IPS-NIHi7 (cell line): ENCODE measurements around the gene PNKD.
A peak's percentile ranks its signal among the peaks of the same experiment; 100 is the strongest.
"Not testable (repeated sequence)": the region's sequence is repeated elsewhere in the genome, so short reads cannot be mapped to it uniquely, and the experiment has no call there.

Experiments
- DNase-seq: peaks from one replicate; pipeline ENCODE4 v3.0.0; 2012; ENCODE audit warnings: mixed read lengths; ENCODE audit errors: extremely low spot score

PNKD gene

DNA sequence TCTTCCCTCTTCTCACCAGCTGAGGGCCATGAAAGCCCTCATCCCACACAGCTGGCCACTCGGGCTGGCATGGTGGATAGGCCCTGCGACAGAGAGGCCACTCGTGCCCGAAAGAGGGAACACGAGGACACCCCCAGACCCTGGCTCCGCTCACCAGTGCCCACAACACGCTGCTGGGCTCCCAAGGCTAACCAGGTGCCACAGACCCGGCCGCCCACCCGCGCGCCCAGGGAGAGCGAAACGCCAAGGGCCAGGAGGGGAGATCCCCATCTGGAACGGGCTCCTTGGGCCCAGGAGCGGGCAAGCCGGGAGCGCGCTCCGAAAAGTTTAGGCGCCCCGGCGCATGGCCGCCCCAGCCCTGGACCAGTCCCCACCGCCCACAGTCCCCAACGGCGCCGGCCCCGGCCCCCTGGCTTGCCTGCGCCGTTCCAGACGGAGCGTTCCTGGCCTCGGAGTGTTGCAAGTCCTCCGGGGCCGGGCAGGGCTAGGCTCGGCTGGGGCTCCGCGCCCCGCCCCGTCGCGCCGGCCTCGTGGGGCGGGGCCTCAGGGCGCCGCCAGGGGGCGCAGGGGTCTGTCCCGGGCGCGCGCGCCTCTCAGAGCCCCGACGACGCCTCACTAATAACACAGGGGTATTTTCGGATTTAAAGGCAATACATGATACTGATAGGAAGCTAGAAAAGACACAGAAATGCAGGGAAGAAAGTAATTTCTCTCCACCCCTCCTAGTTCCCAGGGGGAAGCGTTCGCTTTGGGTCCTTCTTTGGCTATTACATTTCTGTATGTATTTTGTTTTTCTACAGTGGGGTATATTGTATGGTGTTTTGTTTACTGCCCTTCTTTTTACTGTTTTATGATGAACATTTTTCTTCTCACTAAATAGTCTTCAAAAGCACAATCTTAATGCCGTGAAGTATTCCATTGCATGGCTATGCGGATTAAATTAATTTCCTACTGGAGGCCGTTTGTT, 22.0 kb downstream of the PNKD start, which contains the start of gene TMBIM1:
TSS of gene TMBIM1 (minus strand) at position 456 of the 967 bp plus-strand sequence. CDS start 10,362 bp downstream, outside the sequence.
- peak; percentile 94 for DNase-seq

DNA sequence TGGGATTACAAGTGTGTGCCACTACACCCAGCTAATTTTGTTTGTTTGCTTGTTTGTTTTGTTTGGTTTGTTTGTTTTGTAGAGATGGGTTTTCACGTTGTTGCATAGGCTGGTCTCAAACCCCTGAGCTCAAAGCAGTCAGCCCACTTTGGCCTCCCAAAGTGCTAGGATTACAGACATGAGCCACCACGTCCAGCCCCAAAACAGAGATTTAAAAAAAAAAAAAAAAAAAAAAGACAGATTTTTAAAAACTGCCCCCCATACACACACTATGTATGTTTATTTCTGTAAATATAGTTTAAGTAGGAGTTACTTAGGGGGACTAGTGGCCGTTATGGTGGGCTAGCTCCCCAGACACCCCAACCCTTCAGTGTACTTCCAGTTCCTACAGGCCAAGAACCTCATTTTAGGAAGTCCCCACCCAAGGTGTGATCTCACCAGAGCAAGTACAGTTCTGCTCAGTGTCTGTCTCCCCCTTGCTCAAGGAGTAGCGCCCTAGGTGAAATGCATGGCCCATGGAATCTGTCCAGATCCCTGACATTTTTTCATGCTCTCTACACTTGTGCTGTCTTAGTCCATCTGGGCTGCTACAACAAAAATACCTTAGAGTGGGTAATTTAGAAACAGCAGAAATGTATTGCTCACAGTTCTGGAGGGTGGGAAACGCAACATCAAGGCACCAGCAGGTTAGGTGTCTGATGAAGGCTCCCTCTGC, 23.6 kb downstream of the PNKD start:
- no peak for DNase-seq

DNA sequence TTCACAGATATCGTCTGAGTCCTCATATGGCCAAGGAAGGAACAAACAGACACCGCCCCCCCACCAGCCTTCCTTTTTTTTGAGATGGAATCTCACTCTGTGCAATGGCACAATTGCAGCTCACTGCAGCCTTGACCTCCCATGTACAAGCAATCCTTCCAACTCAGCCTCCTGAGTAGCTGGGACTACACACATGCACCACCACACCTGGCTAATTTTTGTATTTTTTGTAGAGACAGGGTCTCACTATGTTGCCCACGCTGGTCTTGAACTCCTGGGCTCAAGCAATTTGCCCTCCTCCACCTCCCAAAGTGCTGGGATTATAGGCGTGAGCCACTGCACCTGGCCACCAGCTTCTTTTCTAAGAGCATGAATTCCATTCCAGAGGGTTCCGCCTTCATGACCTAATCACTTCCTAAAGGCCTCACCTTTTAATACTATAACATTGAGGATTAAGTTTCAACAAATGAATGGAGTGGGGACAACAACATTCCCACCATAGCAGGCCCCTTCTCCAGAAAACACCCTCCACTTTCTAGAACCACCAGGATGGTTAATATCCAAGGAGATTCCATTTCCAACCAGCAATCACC, 24.2 kb downstream of the PNKD start:
- DNase-seq: no peak

DNA sequence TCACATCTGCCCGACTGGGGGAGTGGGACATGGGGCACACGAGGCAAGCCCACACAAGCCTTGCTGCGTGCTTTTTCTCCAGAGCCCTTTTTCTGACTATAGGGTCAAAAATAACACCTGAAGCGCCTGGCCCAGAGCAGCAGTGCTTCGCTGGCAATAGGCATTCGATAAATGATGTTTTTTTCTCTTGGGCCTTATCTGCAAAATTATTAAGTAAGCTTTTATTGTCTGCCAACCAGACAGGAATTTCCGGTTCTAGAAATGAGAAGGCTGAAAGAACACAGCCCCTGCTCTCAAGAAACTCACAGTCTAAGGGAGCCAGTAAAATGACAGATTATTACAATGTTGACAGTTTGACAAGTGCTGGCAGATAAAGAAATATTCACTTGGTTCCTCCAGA, 24.7 kb downstream of the PNKD start:
- DNase-seq: no peak

DNA sequence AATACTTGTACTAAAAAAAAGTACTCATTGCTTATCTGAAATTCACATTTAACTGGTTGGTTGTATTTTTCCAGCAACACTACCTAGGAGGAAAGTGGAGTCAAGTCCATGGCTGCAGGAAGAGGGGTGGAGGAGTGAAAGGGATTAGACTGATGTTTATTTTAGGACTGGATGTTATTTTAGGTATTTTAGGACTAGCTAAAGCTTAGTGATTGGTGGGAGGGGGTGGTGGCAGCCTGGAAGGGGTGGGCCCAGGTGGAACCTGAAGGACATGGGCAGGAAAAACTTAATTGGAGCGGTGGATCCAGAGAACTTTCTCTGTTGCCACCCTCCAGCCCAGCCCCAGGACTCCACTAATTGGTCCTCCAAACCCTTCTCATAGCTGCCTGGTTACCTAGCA, 25.9 kb downstream of the PNKD start:
- DNase-seq: no peak

DNA sequence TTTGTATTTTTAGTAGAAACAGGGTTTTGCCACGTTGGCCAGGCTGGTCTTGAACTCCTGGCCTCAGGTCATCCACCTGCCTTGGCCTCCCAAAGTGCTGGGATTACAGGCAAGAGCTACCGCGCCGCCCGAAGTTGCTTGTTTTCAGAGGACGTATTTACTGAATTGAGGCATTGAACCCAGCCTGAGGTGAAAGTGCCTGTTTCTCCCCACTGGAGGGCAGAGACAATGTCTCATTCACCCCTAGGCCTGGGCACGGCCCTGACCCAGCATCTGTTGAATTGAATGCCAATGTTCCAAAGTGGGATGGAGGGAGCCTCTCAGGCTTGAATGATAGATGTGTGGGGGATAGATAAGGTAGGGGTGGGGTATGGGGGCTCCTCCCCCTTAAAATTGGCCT, 26.5 kb downstream of the PNKD start:
- no peak for DNase-seq

DNA sequence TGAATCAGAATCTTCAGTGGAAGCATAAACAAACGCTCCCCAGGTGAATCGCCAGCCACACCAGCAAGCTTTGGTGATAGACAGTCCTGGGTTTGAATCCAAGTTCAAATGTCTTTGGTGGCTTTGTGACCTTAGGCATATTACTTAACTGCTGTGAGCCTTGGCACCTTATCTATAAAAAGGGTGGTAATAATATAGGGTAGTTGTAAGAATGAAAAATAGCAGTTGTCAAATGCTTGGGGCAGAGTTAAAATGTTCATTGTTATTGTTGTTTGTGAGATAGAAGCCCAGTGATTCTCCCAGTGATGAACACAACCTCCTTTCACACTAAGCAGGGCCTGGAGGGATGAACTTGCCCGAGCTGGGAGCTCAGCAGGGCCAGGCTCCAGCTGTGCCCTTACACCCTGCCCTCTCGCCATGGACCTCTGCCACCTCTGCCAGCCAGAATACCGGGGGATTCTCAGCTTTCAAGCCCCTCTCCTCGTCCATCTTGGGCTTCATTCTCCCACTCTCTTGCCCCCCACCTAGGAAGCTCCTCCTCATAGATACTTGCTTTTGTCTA, 28.1 kb downstream of the PNKD start:
- no peak for DNase-seq

DNA sequence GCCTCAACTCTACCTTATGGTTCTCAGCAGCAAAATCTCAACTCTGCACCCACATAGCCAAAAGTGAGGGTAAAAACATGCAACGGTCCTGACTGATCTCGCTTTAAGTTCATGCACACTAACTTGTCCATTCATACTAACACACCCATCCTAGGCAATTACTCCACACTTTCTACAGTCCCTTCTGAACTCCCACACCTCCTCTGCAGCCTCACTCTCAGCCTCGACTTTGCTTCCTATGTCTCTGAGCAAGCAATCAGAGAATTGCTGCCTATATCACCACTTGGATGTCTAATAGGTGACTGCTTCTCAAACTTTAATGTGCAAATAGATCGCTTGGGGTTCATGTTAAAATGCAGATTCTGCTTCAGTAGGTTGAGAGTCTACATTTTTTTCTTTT, 29.8 kb downstream of the PNKD start:
- DNase-seq: no peak

DNA sequence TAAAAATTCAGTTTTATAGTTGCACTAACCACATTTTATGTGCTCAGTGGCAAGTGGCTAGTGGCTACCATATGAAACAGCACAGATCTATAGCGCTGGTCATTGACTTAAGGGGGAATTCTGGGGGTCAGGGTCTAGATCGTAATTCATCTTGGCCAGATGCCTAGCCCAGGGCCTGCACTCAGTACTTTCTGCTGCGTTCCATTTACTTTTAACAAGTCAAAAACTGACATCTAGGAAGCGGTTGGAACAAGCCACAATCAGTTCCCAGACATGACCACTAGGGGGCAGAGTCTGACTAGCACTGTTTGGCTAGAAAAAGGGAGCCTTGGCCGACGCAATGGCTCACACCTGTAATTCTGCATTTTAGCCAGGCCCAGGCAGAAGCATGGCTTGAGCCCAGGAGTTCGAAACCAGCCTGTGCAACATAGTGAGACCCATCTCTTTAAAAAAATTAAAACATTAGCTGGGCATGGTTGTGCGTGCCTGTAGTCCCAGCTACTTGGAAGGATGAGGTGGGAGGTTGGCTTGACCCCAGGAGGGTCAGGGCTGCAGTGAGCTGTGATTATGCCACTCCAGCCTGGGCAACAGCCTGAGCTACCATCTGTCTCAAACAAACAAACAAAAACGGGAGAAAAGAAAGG, 31.0 kb downstream of the PNKD start:
- DNase-seq: peak; percentile 77

DNA sequence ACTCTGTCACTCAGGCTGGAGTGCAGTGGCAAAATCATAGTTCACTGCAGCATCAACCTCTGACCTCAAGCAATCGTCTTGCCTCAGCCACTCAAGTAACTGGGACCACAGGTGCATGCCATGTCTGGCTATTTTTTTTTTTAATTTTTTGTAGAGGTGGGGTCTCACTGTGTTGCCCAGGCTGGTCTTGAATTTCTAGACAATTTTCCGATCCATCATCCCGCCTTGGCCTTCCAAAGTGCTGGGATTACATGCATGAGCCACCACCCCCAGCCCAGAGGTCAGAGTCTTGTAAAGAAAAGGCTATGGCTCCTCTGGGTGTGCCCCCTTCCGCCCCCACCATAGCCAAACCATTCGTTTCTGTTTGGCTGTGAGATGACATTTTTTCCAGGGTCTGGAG, 35.1 kb downstream of the PNKD start:
- no peak for DNase-seq

DNA sequence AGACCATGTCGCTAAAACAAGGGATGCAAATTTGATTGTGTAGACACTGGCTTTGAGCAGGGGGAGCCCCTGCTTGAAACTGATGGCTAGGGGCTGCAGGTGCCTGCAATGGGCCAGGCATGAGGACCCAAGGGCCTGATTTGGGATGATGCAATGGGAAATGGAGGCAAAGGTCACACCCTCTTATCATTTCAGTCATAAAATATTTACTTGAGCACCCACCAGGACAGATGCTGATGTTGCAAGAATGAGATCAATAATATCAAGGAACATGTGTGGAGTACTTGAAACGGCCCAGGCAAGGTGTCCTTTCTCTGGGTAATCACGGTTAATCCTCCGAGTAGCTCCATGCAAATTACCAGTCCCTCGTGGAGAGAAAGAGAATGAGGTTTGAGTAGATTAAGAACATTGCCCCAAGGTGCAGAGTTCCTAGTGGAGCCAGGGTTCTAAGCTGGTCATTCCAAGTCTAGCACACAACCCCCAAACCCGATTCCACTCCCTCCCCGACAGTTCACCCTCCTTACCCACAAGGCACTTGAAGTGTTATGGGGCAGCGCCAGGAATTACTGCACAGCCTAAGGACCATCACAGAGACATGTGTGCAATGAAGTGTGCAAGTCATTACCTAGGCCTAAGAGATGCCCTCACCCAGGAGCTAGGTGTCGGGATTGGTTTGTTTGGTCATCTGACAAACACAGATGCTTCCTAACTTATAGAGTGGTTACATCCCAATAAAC, 36.0 kb downstream of the PNKD start:
- no peak for DNase-seq

DNA sequence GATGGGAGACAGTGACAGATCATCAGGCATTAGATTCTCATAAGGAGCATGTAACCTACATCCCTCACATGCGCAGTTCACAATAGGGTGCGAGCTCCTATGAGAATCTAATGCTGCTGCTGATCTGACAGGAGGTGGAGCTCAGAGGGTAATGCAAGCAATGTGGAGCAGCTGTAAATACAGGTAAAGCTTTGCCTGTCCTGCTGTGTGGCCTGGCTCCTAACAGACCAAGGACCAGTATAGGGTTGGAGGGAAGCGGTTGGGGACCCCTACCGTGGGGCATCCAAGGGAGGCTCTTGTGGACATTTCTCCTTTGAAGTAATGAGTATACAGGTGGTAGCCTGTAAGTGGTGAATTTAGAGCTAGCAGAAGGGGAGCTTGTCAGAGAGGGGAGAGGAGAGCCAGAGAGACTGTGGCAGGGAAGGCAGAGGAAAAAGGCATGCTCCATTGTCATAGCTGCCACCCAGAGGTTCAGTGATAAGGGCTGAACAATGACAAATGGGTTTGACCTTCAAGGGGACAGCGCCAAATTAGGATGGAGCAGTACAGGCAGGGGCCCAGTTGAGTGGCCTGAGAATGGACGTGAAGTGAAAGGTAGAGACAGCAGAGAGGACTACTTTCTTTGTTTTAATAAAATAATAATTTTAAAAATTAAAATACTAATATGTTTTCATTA, 37.2 kb downstream of the PNKD start:
- DNase-seq: no peak

DNA sequence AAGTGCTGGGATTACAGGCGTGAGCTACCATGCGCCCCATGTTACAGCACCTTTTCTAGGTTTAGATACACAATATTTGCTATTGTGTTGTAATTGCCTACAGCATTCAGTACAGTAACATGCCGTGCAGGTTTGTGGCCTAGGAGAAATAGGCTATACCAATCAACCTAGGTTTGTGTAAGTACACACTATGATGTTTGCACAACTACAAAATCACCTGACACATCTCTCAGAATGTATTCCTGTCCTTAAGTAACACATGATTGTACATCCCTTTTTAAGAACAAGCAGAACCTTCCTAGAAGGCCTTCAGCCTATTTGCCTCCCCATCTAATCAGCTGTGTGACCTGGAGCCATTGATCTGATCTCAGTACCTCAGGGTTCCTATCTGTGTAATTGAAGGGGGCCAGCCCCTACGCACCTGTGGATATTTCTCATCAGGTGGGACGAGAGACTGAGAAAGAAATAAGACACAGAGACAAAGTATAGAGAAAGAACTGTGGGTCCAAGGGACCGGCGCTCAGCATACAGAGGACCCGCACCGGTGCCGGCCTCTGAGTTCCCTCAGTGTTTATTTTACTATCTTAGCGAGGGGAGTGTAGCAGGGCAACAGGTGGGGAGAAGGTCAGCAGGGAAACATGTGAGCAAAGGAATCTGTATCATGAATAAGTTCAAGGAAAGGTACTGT, 40.7 kb downstream of the PNKD start:
- no peak for DNase-seq

DNA sequence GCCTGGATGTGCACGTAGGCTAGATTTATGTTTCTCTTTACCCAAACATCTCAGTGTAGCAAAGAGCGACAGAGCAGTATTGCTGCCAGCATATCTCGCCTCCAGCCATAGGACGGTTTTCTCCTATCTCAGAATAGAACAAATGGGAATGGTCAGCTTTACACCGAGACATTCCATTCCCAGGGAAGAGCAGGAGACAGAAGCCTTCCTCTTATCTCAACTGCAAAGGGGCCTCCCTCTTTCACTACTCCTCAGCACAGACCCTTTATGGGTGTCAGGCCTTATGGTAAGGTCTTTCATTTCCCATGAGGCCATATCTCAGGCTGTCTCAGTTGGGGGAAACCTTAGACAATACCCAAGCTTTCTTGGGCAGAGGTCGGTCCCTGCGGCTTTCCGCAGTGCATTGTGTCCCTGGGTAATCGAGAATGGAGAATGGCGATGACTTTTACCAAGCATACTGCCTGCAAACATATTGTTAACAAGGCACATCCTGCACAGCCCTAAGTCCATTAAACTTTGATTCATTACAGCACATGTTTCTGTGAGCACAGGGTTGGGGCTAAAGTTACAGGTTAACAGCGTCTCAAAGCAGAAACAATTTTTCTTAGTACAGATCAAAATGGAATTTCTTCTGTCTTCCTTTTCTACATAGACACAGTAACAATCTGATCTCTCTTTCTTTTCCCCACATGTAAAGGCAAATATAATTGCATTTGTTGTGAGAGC, 41.4 kb downstream of the PNKD start:
- not testable (repeated sequence) for DNase-seq

DNA sequence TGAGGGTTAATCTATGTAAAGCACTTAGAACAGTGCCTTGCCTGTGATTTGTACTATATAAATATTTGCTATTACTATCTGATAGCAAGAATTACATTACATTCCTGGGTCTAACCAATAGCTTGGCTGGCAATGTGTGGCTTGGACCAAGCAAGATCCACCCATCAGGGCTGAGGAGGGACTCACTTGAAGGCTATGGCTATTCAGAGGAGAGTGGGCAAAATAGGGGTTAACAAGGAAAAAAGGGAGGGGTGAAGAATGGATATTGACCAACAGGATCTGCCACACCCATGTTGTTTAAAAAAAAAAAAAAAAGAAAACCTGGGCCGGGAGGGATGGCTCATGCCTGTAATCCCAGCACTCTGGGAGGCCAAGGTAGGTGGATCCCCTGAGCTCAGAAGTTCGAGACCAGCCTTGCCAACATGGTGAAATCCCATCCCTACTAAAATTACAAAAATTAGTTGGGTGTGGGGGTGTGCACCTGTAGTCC, 42.0 kb downstream of the PNKD start:
- no peak for DNase-seq

DNA sequence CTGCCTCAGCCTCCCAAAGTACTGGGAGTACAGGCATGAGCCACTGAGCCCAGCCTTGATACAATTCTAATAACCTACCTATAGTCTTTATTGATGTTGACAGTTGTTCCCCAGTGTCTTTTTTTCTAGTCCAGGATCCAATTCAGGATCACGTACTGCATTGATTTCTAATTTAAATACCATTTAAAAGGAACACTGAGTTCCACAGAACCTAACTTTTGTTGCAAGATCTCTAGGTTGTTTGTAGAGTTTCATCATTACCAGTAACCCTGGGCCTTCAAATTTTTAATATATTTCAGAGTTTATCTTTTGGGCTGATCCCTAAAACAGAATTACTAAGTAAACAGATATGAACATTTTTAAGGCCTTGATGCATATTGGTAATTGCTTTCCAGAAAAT, 43.0 kb downstream of the PNKD start:
- no peak for DNase-seq

DNA sequence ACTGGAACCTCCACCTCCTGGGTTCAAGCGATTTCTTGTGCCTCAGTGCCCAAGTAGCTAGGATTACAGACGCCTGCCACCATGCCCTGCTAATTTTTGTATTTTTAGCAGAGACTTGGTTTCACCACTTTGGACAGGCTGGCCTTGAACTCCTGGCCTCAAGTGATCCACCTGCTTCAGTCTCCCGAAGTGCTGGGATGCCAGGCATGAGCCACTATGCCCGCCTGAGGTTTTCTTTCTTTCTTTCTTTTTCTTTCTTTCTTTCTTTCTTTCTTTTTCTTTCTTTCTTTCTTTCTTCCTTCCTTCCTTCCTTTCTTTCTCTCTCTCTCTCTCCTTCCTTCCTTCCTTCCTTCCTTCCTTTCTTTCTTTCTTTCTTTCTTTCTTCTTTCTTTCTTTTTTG, 44.4 kb downstream of the PNKD start:
- DNase-seq: not testable (repeated sequence)

DNA sequence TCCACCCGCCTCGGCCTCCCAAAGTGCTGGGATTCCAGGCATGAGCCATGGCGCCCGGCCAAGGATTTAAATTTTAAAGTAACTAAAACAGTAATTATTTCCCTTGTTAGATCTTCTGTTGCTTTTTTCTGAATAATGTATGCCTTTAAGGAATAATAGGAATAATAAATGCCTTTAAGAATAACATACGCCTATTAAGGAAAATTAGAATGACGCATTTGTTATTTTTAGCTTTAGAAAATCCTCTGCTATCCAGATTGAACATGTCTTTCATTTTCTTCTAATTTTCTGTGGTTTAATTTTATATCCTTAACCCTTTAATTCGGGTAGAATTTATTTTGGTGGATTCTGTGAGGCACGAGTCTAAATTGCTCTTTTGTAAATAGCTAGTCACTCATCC, 45.1 kb downstream of the PNKD start:
- DNase-seq: no peak

DNA sequence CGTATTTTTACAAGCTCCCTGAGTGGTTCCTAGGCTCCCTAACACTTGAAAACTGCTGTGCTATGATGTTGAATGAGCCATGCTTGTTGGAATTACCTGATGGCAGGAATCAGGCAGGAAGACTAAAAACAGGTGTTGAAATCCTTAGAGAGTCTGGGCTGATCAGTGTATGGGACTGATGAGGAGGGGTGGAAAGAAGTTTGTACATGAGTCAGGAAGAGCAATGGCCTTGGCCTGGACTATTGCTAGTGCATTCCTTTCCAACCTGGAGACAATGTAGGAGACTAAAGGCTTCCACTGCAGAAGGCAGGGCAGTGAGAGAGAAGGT, 46.9 kb downstream of the PNKD start:
- no peak for DNase-seq
